ENCODE measurements around the gene CARM1. TPM values are rescaled to one million over a fixed set of nuclear protein-coding genes. Genes with fewer than 3 reads are reported as not detected.

The CARM1 gene
- total and polyA plus RNA-seq, 2 of the 13 experiments (the other 11 are each of a cell fraction or from before 2014, with no cell fraction given) = 27.6 to 55.8 TPM

DNA sequence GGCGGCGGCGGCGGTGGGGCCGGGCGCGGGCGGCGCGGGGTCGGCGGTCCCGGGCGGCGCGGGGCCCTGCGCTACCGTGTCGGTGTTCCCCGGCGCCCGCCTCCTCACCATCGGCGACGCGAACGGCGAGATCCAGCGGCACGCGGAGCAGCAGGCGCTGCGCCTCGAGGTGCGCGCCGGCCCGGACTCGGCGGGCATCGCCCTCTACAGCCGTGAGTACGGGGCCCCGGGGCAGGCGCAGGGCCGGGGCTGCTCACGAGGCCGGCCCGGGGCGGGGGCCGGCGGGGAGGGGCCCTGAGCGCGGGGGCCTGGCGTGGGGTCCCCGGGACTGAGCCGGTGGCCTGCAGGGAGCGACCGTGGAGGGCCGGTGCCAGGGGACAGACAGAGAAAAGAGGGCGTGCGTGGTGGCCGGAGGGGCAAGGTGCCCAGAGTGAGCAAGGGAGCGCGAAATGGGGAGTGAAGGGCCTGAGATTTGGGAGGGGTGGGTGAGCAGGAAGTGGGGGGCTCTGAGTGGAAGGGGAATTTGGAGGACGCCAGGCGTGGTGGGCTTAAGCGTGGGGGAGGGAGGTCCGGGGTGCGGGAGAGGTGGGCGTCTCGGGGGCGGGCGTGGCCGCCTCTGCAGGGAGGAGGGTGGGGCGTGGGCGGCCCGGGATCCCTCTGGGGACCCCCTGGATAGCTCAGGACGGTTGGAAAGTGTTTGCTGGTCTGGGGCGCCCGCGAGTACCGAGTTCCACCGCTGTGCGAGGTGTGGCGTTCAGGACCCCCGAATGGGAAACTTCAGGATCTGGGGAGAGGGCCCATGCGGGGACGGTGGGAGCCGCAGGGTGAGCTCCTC lies 575 bp downstream of the CARM1 start (continued):
- TF ChIP-seq, protein P1, sequence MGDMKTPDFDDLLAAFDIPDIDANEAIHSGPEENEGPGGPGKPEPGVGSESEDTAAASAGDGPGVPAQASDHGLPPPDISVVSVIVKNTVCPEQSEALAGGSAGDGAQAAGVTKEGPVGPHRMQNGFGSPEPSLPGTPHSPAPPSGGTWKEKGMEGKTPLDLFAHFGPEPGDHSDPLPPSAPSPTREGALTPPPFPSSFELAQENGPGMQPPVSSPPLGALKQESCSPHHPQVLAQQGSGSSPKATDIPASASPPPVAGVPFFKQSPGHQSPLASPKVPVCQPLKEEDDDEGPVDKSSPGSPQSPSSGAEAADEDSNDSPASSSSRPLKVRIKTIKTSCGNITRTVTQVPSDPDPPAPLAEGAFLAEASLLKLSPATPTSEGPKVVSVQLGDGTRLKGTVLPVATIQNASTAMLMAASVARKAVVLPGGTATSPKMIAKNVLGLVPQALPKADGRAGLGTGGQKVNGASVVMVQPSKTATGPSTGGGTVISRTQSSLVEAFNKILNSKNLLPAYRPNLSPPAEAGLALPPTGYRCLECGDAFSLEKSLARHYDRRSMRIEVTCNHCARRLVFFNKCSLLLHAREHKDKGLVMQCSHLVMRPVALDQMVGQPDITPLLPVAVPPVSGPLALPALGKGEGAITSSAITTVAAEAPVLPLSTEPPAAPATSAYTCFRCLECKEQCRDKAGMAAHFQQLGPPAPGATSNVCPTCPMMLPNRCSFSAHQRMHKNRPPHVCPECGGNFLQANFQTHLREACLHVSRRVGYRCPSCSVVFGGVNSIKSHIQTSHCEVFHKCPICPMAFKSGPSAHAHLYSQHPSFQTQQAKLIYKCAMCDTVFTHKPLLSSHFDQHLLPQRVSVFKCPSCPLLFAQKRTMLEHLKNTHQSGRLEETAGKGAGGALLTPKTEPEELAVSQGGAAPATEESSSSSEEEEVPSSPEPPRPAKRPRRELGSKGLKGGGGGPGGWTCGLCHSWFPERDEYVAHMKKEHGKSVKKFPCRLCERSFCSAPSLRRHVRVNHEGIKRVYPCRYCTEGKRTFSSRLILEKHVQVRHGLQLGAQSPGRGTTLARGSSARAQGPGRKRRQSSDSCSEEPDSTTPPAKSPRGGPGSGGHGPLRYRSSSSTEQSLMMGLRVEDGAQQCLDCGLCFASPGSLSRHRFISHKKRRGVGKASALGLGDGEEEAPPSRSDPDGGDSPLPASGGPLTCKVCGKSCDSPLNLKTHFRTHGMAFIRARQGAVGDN (CRISPR knock-in tag; IDR thresholded peaks at IDR 0.05) = peak; percentile 61
- TF ChIP-seq SETDB1 (CRISPR knock-in tag; IDR thresholded peaks at IDR 0.05; ENCODE audit: borderline replicate concordance) = no peak
- TF ChIP-seq, protein P2, sequence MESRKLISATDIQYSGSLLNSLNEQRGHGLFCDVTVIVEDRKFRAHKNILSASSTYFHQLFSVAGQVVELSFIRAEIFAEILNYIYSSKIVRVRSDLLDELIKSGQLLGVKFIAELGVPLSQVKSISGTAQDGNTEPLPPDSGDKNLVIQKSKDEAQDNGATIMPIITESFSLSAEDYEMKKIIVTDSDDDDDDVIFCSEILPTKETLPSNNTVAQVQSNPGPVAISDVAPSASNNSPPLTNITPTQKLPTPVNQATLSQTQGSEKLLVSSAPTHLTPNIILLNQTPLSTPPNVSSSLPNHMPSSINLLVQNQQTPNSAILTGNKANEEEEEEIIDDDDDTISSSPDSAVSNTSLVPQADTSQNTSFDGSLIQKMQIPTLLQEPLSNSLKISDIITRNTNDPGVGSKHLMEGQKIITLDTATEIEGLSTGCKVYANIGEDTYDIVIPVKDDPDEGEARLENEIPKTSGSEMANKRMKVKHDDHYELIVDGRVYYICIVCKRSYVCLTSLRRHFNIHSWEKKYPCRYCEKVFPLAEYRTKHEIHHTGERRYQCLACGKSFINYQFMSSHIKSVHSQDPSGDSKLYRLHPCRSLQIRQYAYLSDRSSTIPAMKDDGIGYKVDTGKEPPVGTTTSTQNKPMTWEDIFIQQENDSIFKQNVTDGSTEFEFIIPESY (CRISPR knock-in tag; IDR thresholded peaks at IDR 0.05) = no peak
- TF ChIP-seq, protein P3, sequence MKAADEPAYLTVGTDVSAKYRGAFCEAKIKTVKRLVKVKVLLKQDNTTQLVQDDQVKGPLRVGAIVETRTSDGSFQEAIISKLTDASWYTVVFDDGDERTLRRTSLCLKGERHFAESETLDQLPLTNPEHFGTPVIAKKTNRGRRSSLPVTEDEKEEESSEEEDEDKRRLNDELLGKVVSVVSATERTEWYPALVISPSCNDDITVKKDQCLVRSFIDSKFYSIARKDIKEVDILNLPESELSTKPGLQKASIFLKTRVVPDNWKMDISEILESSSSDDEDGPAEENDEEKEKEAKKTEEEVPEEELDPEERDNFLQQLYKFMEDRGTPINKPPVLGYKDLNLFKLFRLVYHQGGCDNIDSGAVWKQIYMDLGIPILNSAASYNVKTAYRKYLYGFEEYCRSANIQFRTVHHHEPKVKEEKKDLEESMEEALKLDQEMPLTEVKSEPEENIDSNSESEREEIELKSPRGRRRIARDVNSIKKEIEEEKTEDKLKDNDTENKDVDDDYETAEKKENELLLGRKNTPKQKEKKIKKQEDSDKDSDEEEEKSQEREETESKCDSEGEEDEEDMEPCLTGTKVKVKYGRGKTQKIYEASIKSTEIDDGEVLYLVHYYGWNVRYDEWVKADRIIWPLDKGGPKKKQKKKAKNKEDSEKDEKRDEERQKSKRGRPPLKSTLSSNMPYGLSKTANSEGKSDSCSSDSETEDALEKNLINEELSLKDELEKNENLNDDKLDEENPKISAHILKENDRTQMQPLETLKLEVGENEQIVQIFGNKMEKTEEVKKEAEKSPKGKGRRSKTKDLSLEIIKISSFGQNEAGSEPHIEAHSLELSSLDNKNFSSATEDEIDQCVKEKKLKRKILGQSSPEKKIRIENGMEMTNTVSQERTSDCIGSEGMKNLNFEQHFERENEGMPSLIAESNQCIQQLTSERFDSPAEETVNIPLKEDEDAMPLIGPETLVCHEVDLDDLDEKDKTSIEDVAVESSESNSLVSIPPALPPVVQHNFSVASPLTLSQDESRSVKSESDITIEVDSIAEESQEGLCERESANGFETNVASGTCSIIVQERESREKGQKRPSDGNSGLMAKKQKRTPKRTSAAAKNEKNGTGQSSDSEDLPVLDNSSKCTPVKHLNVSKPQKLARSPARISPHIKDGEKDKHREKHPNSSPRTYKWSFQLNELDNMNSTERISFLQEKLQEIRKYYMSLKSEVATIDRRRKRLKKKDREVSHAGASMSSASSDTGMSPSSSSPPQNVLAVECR (CRISPR knock-in tag; IDR thresholded peaks at IDR 0.05; ENCODE audit: borderline replicate concordance) = peak; percentile 38; the same call in 1 of the 2 replicates
- no peak for TF ChIP-seq TAF1 (CRISPR knock-in tag; IDR thresholded peaks at IDR 0.05)
- 0 out of 2 replicates have a peak, but pooled peaks have one; percentile 16 for TF ChIP-seq TBX2 (CRISPR knock-in tag; IDR thresholded peaks at IDR 0.05; ENCODE audit: borderline replicate concordance)
- TF ChIP-seq, protein P4, sequence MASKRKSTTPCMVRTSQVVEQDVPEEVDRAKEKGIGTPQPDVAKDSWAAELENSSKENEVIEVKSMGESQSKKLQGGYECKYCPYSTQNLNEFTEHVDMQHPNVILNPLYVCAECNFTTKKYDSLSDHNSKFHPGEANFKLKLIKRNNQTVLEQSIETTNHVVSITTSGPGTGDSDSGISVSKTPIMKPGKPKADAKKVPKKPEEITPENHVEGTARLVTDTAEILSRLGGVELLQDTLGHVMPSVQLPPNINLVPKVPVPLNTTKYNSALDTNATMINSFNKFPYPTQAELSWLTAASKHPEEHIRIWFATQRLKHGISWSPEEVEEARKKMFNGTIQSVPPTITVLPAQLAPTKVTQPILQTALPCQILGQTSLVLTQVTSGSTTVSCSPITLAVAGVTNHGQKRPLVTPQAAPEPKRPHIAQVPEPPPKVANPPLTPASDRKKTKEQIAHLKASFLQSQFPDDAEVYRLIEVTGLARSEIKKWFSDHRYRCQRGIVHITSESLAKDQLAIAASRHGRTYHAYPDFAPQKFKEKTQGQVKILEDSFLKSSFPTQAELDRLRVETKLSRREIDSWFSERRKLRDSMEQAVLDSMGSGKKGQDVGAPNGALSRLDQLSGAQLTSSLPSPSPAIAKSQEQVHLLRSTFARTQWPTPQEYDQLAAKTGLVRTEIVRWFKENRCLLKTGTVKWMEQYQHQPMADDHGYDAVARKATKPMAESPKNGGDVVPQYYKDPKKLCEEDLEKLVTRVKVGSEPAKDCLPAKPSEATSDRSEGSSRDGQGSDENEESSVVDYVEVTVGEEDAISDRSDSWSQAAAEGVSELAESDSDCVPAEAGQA (IDR thresholded peaks at IDR 0.05; ENCODE audit: low read depth) = no peak
- TF ChIP-seq, protein P4 (CRISPR knock-in tag; IDR thresholded peaks at IDR 0.05; ENCODE audit: borderline replicate concordance) = no peak
- no peak for TF ChIP-seq JUND (CRISPR knock-in tag; IDR thresholded peaks at IDR 0.05)
